Muscle layer of duodenum (tissue), 2 donors: Measurements from ENCODE around the gene ZBTB22.

ENCODE experiments used
- H3K27ac ChIP-seq: one replicate; pipeline ENCODE4 v1.7.0; 2013; ENCODE audit warnings: mild to moderate bottlenecking, low read length
- H3K27me3 ChIP-seq: one replicate; pipeline ENCODE4 v1.7.0; 2013; ENCODE audit warnings: low read depth, mild to moderate bottlenecking, control low read depth, low read length
- H3K36me3 ChIP-seq, 2 donors: one replicate each; pipeline ENCODE4 v1.7.0; 2013; ENCODE audit warnings: low read length in 2 of 2, control low read depth in 1 of 2, mild to moderate bottlenecking in 1 of 2; ENCODE audit not compliant: insufficient read depth in 2 of 2, control insufficient read depth in 1 of 2
- H3K4me1 ChIP-seq, 2 donors: one replicate each; pipeline ENCODE4 v1.7.0; 2013; ENCODE audit warnings: low read length in 2 of 2, mild to moderate bottlenecking in 2 of 2, control low read depth in 1 of 2, moderate library complexity in 1 of 2; ENCODE audit not compliant: insufficient read depth in 2 of 2, control insufficient read depth in 1 of 2
- H3K4me3 ChIP-seq, 2 donors: one replicate each; pipeline ENCODE4 v1.7.0; 2013; ENCODE audit warnings: low read length in 2 of 2, low read depth in 1 of 2, mild to moderate bottlenecking in 1 of 2
- H3K9me3 ChIP-seq, 2 donors: one replicate each; pipeline ENCODE4 v1.7.0; 2013; ENCODE audit warnings: low read length in 2 of 2, control low read depth in 1 of 2, mild to moderate bottlenecking in 1 of 2; ENCODE audit not compliant: control insufficient read depth in 1 of 2
- donor health status: healthy.

Gene ZBTB22

DNA sequence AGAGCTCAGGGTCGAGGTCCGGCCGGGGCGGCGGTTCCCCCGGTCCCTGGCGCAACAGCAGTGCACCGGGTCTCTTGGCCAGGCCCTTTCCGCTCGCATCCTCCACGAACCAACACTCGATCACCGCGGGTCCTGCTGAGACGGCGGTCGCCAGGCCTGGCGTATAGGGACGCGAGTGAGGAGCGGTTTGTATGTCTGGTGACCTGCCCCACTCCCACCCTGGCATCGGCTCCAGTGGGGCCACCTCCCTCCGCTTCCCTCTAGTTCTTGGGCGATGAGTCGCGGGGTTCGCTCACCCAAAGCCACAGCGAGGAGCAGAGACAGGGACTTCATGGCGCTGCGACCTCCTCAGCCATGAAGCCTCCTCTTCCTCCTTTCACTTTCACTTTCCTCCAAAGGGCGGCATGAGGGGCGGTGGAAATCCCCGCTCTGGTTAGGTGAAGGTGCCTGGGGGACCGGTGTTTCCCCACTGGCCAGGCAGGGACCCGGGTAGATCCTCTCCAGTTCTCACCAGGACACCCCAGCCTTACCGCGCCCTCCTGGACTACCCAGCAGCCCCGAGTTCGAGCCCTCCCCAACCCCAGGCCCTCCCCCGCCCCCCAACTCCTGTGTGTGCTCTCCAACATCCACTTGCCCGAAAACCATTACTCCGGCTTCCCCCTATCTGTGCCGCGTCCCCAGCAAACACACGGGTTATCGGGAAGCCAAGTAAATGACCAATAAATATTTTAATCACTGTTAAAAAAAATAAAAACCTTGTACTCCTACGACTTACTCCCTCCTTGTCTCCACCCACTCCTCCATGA lies 3.6 kb downstream of the ZBTB22 start, which contains the start of gene TAPBP:
TAPBP (minus strand) TSS at position 370 of the 806 bp plus-strand sequence; CDS start at position 333, 37 bp downstream.
- Histone ChIP-seq H3K4me1 (peaks cover 11 to 46% of the 10 kb centered on the region in 2 donors), H3K36me3 (peaks cover 0 to 6% of the 10 kb centered on the region in 2 donors), H3K4me3 (peak within 1 kb of the TSS; percentile 92 to 95), H3K27me3 (no peaks in the 10 kb centered on the region), H3K27ac (peak within 1 kb of the TSS; percentile 96), H3K9me3 (no peaks in the 10 kb centered on the region)

DNA sequence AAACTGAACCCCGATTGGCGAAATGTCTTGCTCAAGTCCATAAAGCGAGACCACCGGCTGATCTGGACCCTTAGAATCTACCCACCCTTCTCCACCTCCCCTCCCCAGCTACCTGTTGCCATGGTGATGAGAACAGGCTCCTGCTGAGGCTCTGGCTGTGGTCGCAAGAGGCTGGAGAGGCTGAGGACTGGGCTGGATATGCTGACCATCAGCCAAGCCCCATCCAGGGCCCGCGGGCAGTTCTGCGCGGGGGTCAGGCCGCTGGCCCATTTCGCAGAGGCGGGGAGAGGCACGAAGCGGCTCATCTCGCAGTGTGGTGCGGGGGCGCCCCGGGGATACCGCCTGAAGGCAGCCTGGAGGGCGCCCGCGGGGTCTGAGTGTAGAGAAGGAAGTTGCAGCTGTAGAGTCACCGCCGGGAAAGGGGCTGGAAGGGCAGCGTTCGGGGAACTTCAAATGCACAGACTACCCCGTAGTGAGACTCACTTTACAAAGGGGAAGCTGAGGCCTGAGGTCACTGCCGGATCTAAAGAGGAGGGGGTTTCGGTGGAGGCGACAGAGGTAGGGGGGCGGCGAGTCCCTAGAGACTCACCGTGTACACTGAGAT lies 4.3 kb downstream of the ZBTB22 start:
- H3K4me3 ChIP-seq: peak overlapping the region; percentile 92 to 95
- peak overlapping the region; percentile 96 for H3K27ac ChIP-seq
- peaks cover 5 to 39% of the 10 kb centered on the region in 2 donors for H3K4me1 ChIP-seq
- H3K9me3 ChIP-seq: no peaks in the 10 kb centered on the region
- no peaks in the 10 kb centered on the region for H3K27me3 ChIP-seq
- no peaks in the 10 kb centered on the region for H3K36me3 ChIP-seq

GRCh38 chr6:33312361-33313104 lies 5.0 kb downstream of the ZBTB22 start:
- Histone ChIP-seq H3K4me1 (peaks cover 5 to 37% of the 10 kb centered on the region in 2 donors), H3K27me3 (no peaks in the 10 kb centered on the region), H3K9me3 (no peaks in the 10 kb centered on the region), H3K27ac (peak overlapping the region; percentile 96), H3K4me3 (peak overlapping the region; percentile 92 to 95), H3K36me3 (no peaks in the 10 kb centered on the region)

GRCh38 chr6:33306356-33306755 lies 11.2 kb downstream of the ZBTB22 start:
- Histone ChIP-seq H3K27ac (no peak overlapping the region), H3K36me3 (peaks cover 12 to 29% of the 10 kb centered on the region in 2 donors), H3K27me3 (no peaks in the 10 kb centered on the region), H3K9me3 (no peaks in the 10 kb centered on the region), H3K4me1 (peaks cover 0 to 8% of the 10 kb centered on the region in 2 donors), H3K4me3 (no peak overlapping the region)

DNA sequence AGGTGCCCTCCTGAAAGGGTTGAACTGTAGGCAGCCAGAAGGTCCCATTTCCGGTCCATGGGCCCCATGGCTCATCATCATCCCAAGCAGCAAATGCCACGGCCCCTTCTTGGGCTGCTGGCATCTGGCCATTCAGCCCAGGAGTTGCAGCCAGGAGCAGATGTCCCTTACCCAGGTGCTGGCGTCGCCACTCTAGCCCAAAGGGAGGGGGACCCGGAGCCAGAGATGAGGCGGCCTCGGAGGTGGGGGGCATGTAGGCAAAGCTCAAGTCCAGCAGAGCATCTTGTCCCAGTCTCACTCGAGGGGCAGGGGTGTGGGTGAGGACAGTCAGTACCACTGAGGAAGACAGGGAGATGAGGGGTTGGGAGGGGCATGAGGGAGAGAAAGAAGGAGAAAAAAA lies 12.5 kb downstream of the ZBTB22 start:
- H3K4me3 ChIP-seq: no peak overlapping the region
- H3K27ac ChIP-seq: no peak overlapping the region
- H3K36me3 ChIP-seq: peaks cover 12 to 29% of the 10 kb centered on the region in 2 donors
- peaks cover 0 to 11% of the 10 kb centered on the region in 2 donors for H3K4me1 ChIP-seq
- no peaks in the 10 kb centered on the region for H3K27me3 ChIP-seq
- H3K9me3 ChIP-seq: no peaks in the 10 kb centered on the region

GRCh38 chr6:33304216-33304615 lies 13.3 kb downstream of the ZBTB22 start:
- peaks cover 12 to 29% of the 10 kb centered on the region in 2 donors for H3K36me3 ChIP-seq
- H3K4me1 ChIP-seq: peaks cover 0 to 15% of the 10 kb centered on the region in 2 donors
- no peak overlapping the region for H3K27ac ChIP-seq
- no peak overlapping the region for H3K4me3 ChIP-seq
- no peaks in the 10 kb centered on the region for H3K9me3 ChIP-seq
- no peaks in the 10 kb centered on the region for H3K27me3 ChIP-seq

GRCh38 chr6:33301877-33302276 lies 15.7 kb downstream of the ZBTB22 start:
- H3K9me3 ChIP-seq: no peaks in the 10 kb centered on the region
- H3K4me1 ChIP-seq: peaks cover 0 to 23% of the 10 kb centered on the region in 2 donors
- H3K36me3 ChIP-seq: peaks cover 12 to 29% of the 10 kb centered on the region in 2 donors
- no peak overlapping the region for H3K4me3 ChIP-seq
- no peak overlapping the region for H3K27ac ChIP-seq
- H3K27me3 ChIP-seq: no peaks in the 10 kb centered on the region

DNA sequence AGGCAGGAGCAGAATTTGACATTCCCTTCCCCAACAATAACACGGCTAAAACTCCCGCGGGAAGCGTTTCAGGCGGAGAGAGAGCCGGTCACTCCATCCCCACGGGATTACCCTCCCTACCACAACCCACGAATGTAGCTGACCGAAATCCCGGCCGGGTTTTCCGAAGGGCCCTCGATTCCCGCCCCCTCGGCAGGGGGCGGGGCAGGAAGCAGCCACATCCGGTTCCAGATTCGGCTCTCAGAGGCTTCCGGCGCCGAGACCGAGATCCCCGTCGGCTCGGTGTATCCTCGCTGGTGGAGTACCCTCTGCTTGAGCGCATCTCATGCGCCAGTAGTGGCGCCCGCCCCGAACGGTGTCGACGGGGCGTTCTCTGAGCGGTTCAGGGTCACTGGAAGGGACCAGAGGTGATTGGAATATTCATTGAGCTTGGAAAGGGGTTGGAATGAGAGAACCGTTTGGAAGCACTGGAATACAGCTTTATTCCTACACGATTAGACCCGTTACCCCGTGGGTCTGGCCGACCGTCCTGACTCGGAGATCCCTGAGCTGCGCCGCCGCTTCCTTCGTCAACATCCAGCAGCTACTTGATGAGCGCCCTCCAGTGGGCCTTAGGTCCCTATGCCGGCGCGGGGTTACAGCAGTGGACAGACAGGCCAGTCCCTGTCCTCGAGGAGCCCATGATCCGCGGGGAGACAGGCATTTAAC lies 18.2 kb downstream of the ZBTB22 start:
- Histone ChIP-seq H3K4me1 (peaks cover 0 to 18% of the 10 kb centered on the region in 2 donors), H3K36me3 (peaks cover 12 to 28% of the 10 kb centered on the region in 2 donors)

DNA sequence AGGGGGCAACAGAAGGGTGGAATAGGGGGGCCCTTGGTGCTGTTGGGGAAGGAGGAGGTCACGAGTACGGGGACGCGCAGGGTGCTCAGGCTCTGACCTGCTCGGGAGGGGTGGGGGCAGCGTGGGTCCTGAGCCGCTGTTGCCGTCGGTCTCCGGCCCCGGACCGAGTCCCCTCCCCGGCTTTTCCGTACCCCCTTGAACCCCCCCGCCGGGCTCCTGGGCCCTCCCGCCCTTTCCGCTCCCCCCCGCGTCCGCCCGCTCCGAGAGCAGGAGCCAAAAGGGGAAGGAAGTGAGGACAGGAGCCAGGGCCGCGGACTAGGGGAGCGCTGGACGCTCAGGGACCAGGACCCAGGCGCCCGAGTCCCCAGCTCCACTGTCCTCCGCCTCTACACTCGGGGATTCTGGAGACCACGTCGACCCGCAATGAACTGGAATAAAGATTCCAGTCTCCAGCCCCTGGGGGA lies 18.7 kb downstream of the ZBTB22 start, which contains the start of gene RGL2:
RGL2 (minus strand) TSS at position 170 of the 464 bp plus-strand sequence. CDS start 332 bp downstream, outside the sequence.
- Histone ChIP-seq H3K9me3 (no peaks in the 10 kb centered on the region), H3K27me3 (no peaks in the 10 kb centered on the region), H3K4me3 (peak within 1 kb of the TSS; percentile 70 to 96), H3K27ac (peak within 1 kb of the TSS; percentile 98), H3K4me1 (peaks cover 0 to 20% of the 10 kb centered on the region in 2 donors), H3K36me3 (peaks cover 12 to 26% of the 10 kb centered on the region in 2 donors)

More for the DNA sequence above, 18.2 kb downstream of the ZBTB22 start:
- no peaks in the 10 kb centered on the region for H3K27me3 ChIP-seq
- H3K9me3 ChIP-seq: no peaks in the 10 kb centered on the region
- H3K4me3 ChIP-seq: peak overlapping the region; percentile 70 to 96
- peak overlapping the region; percentile 98 for H3K27ac ChIP-seq

GRCh38 chr6:33297956-33298772 lies 19.4 kb downstream of the ZBTB22 start:
- peak overlapping the region; percentile 72 for H3K27ac ChIP-seq
- peaks cover 12 to 29% of the 10 kb centered on the region in 2 donors for H3K36me3 ChIP-seq
- H3K4me3 ChIP-seq: peak overlapping the region; percentile 70 to 96
- H3K4me1 ChIP-seq: peaks cover 0 to 20% of the 10 kb centered on the region in 2 donors
- H3K27me3 ChIP-seq: no peaks in the 10 kb centered on the region
- H3K9me3 ChIP-seq: no peaks in the 10 kb centered on the region
